Activated CD8-positive, alpha-beta memory T cell treated with anti-CD3 and anti-CD28 coated beads for 24 hours (primary cell): Measurements from ENCODE around the gene MVK.

Experiments
- DNase-seq: peaks from one replicate; pipeline ENCODE4 v3.0.0-alpha.2; 2020

The MVK gene

DNA sequence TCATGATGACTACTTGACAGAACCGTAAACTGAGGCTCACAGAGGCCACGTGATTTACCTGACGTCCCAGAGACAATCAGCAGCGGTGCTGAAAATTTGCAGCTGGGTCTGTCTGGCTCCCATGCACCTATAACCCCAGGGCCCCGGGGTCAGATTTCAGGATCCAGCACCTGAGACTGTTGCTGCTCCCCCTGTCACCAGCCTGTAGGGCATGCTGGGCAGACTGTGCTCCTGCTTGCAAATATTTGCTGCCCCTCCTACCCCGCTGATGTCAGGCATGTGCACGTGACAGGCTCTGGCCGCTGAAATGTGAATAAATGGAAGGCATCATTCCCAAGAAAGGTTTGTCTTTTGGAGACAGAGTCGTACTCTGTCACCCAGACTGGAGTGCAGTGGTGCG is 6.3 kb upstream of the MVK start:
- DNase-seq = no peak

- no peak for DNase-seq
These were observed 5.6 kb upstream of the MVK start for GRCh38 chr12:109567967-109568366.

DNA sequence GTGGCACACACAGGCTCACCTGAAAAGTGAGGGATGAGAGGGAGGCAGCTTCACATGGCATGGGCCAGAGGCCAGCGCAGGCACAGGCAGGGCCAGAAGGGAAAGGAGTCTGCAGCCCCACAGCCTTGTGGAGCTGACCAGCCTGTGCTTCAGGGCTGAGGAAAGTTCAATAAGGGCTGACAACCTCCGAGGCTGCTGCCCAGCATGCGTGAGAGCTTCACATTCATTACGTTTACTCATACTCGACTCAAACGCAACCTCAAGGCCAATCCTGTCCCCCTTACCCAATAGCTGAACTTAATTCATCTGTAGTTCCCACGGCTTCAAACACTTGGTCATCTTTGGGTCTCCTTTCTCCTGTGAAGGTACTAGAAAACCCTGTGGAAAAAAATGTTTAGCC is 5.1 kb upstream of the MVK start:
- DNase-seq = no peak

- no peak for DNase-seq
These were observed 1.7 kb upstream of the MVK start for GRCh38 chr12:109571773-109572505.

GRCh38 chr12:109572506-109572845 is 1.1 kb upstream of the MVK start:
- no peak for DNase-seq

- no peak for DNase-seq
These were observed 285 bp downstream of the MVK start for GRCh38 chr12:109573914-109574244.

DNA sequence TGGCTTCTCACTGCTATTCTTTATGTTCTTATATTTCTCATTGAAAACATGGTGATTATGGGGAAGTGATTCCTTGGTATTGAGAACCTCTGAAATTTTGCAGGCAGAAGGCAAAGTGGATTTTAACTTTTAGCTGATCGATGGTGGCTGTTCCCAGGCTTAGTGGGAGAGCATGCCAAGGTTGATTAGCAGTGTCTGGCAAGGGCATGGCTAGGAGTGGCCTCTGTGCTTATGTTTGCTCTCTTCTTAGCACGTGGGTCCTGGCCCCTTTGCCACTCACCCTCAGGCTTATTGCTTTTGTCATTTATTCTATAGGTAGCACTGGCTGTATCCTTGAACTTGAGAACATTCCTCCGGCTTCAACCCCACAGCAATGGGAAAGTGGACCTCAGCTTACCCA is 2.1 kb downstream of the MVK start:
- no peak for DNase-seq

DNA sequence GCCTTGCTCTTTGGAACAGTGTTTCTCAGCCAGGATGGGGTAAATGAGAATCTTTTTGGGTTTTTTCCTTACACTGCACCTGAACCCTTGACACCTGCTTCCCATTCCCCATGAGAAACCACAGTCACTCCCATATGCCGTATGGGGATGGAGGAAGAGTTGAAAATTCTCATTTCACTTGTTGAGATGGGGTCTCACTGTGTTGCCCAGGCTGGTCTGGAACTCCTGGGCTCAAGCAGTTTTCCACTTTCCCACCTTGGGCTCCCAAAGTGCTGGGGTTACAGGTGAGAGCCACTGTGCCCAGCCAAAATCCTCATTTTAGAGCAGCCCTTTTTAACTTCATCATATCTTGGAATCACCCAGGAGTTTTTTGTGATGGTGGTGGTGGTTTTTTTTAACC is 3.7 kb downstream of the MVK start:
- DNase-seq = no peak

- DNase-seq = no peak
These were observed 4.8 kb downstream of the MVK start for GRCh38 chr12:109578330-109578927.

DNA sequence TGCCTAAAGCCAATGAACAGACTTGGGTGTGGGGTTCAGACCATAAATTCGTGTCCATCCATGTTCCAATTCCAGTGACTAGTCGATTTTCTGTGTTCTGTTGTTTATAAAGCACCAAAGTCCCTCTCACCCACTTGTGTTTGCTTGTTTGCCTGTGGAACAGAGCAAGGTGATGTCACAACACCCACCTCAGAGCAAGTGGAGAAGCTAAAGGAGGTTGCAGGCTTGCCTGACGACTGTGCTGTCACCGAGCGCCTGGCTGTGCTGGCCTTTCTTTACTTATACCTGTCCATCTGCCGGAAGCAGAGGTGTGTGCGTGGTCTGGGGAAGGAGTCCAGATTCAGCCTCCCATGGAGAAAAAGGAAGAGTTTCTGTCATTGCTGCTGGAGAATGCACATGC is 6.0 kb downstream of the MVK start:
- DNase-seq = no peak

GRCh38 chr12:109580272-109580671 is 6.7 kb downstream of the MVK start:
- no peak for DNase-seq

- DNase-seq = no peak
These were observed 7.2 kb downstream of the MVK start for GRCh38 chr12:109580684-109581333.

DNA sequence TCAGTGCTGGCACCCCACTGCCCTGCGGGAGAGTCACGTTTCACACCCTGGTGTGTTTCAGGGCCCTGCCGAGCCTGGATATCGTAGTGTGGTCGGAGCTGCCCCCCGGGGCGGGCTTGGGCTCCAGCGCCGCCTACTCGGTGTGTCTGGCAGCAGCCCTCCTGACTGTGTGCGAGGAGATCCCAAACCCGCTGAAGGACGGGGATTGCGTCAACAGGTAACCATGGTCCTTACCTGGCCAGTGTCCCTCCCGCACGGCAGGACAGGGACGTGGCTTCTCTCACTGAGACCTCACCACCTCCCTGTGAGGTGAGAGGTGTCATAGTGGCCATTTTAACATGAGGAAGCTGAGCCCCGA is 7.7 kb downstream of the MVK start:
- no peak for DNase-seq

GRCh38 chr12:109581856-109582255 is 8.3 kb downstream of the MVK start:
- no peak for DNase-seq

GRCh38 chr12:109582636-109583035 is 9.0 kb downstream of the MVK start:
- DNase-seq = no peak

DNA sequence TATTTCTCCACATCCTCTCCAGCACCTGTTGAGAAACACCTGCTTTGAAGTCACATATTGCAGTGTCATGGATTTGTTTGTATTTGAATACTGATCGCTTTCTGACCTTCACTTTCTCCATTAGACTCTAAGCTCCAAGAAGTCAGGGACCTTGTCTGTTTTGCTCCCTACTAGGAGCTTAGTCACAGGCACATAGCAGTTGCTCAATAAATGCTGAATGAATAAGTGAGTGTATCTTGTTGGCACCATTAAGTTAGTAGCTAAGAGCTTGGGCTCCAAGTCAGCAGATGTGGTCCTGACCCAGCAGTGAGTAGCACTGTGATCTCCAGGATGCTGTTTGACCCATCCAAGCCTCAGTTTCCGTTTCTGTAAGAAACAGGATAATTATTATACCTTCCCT is 10.1 kb downstream of the MVK start:
- DNase-seq = no peak

DNA sequence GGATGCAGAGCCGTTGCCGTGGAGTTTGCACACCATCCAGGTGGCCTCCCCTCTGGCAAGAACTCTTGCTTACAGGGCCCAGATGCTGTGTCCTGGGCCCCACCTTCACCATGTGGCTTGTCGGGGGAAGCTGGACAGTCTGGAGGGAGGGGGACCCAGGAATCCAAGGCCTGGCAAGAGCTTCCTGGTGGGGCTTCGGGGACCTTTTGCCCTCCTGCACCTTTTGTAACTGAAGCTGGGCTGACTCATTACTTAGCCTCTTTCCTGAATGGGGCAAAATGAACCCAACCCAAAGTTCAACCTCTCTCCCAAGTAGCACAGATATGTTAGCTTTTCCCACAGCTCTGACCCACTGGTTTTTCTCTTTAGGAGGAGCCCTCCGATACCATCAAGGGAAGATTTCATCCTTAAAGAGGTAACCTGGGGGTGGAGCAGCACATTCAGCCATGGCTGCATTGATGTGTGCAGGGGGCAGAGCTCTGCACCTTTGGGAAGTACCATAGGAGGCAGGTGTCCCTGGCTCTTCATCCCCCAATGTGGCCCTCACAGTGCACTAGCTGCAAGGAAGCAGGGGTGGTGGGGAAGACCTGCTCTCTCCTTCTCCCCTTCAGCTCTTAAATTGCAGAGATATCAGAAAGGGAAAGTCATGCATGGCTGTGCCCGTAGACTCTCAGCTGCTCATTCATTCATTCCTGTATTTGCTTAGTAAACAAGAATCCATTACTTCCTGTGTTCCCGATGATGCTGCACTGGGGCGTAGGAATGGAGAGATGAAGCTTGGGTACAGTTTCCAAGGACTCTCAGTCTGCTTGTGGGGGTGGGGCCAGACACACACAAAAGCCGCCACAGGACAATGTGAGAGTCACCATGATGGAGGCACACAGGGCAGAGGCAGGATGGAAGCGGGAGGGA is 13.0 kb downstream of the MVK start:
- DNase-seq = no peak

GRCh38 chr12:109587921-109588320 is 14.3 kb downstream of the MVK start:
- no peak for DNase-seq

GRCh38 chr12:109588461-109589239 is 15.1 kb downstream of the MVK start:
- DNase-seq = no peak

GRCh38 chr12:109589240-109589590 is 15.6 kb downstream of the MVK start:
- DNase-seq = no peak

DNA sequence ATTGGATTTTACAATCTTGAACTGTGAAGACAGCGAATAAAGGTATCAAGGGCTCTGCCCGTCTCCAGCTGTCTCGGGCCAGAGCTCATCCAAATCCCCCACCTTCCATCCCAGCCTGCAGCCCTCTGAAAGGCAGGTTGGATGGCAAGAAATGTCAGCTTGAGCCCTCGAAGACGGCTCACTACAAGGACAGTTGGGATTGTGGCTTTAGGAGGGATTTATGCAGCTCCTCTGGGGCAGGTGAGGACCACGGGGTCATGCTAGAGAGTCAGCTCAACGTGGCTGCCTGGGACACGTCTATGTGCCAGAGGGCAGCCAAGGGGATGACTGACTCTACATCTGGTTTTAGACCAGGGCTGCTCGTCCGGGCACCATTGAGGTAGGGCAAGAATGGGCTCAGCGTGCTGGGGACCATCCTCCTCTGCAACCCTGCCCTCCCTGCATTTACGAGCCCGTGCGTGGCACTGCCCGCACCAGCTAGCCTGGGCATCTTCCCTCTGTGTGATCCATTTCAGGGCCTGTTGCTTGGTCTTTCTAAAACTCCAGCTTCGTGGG is 16.2 kb downstream of the MVK start:
- no peak for DNase-seq

- DNase-seq = no peak
These were observed 17.0 kb downstream of the MVK start for GRCh38 chr12:109590566-109590965.

GRCh38 chr12:109591041-109591440 is 17.4 kb downstream of the MVK start:
- no peak for DNase-seq
